ENCODE data around the gene PLA2G2C. TPM values are rescaled to one million over a fixed set of nuclear protein-coding genes. Genes with fewer than 3 reads are reported as not detected.

PLA2G2C gene
- total RNA-seq, 2 experiments from 2014 or later, result 0.29 to 0.59 TPM

DNA sequence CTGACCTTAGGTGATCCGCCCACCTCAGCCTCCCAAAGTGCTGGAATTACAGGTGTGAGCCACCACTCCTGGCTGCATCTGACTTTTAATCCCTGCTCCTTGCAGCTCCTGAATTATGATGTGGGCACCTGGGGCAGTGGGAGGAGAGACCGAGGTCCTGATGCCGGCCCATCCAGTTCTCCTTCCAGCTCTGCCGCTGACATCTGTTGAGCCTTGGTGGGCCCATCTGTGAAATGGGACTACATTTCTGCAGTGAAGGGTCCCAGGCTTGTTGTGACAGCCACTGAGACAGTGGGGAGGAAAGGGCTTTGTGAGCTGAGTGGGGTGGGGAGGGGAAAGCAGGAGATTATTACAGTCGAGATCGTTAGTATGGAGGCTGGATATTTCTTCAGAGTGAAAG lies 35.3 kb downstream of the PLA2G2C start:
- no peak for DNase-seq
- no peaks in the 10 kb centered on the region for H3K9me3 Mint-ChIP-seq
- H3K36me3 Mint-ChIP-seq (ENCODE audit: low read depth), result no peaks in the 10 kb centered on the region
- intact Hi-C loops (cut with micrococcal nuclease), result loop anchor here (5.0 kb wide), 2 partner anchors 49 to 234 kb away; no protein-coding TSS in a partner anchor
- ChIA-PET POLR2A (interaction anchor here (0.7 kb wide), 1 partner anchor 18 kb away, joined by 3 read pairs; no protein-coding TSS in a partner anchor), CTCF (interaction anchor here (0.8 to 6.0 kb wide), 14 partner anchors 12 to 344 kb away, joined by 3 to 86 read pairs (median 8); partner anchors contain the start of gene OTUD3)
- ATAC-seq, result no peak
- no peak overlapping the region for H3K4me3 Mint-ChIP-seq
- H3K27me3 Mint-ChIP-seq, result peaks cover 1% of the 10 kb centered on the region
- peaks cover 10% of the 10 kb centered on the region for H3K4me1 Mint-ChIP-seq (ENCODE audit: low read depth)
- H3K27ac Mint-ChIP-seq, result no peak overlapping the region
- TF ChIP-seq, protein P1, sequence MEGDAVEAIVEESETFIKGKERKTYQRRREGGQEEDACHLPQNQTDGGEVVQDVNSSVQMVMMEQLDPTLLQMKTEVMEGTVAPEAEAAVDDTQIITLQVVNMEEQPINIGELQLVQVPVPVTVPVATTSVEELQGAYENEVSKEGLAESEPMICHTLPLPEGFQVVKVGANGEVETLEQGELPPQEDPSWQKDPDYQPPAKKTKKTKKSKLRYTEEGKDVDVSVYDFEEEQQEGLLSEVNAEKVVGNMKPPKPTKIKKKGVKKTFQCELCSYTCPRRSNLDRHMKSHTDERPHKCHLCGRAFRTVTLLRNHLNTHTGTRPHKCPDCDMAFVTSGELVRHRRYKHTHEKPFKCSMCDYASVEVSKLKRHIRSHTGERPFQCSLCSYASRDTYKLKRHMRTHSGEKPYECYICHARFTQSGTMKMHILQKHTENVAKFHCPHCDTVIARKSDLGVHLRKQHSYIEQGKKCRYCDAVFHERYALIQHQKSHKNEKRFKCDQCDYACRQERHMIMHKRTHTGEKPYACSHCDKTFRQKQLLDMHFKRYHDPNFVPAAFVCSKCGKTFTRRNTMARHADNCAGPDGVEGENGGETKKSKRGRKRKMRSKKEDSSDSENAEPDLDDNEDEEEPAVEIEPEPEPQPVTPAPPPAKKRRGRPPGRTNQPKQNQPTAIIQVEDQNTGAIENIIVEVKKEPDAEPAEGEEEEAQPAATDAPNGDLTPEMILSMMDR (IDR thresholded peaks at IDR 0.05), result no peak

DNA sequence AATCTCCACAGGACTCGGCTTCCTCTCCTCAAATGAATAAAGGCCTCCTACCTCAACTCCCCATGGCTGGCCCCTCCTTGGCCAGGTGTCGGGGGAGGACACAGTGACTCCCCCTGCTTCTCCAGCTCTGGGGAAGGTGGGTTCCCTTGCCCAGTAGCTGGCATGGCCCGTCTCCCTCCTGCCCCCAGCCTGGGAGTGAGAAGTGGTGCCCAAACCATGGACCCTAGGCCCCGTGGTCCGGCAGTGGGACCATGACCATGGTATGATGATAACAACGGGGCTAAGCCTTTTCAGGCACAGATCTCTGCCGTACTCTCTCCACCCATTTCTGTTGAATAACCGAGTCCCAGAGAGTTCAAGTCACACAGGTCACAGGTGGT lies 36.0 kb downstream of the PLA2G2C start:
- H3K4me3 Mint-ChIP-seq, result no peak overlapping the region
- no peak overlapping the region for H3K27ac Mint-ChIP-seq
- TF ChIP-seq, protein P1 (IDR thresholded peaks at IDR 0.05), result no peak
- DNase-seq, result no peak
- ChIA-PET POLR2A (interaction anchor here (0.7 kb wide), 1 partner anchor 19 kb away, joined by 3 read pairs; no protein-coding TSS in a partner anchor), CTCF (interaction anchor here (1.1 to 6.0 kb wide), 5 partner anchors 44 to 268 kb away, joined by 3 to 86 read pairs (median 14); partner anchors contain the start of gene OTUD3)
- intact Hi-C loops (cut with micrococcal nuclease), result loop anchor here (5.0 kb wide), 2 partner anchors 48 to 233 kb away; no protein-coding TSS in a partner anchor
- H3K27me3 Mint-ChIP-seq, result peaks cover 1% of the 10 kb centered on the region
- H3K4me1 Mint-ChIP-seq (ENCODE audit: low read depth), result peaks cover 10% of the 10 kb centered on the region
- no peaks in the 10 kb centered on the region for H3K36me3 Mint-ChIP-seq (ENCODE audit: low read depth)
- no peak for ATAC-seq
- no peaks in the 10 kb centered on the region for H3K9me3 Mint-ChIP-seq

- intact Hi-C loops (cut with micrococcal nuclease), result loop anchor here (5.0 kb wide), 2 partner anchors 47 to 232 kb away; no protein-coding TSS in a partner anchor
- DNase-seq (no peak), ATAC-seq (no peak)
- Mint-ChIP-seq H3K27me3 (peaks cover 1% of the 10 kb centered on the region), H3K27ac (no peak overlapping the region), H3K36me3 (ENCODE audit: low read depth) (no peaks in the 10 kb centered on the region), H3K4me3 (no peak overlapping the region), H3K4me1 (ENCODE audit: low read depth) (peaks cover 8% of the 10 kb centered on the region), H3K9me3 (no peaks in the 10 kb centered on the region)
- POLR2A ChIA-PET, result no interaction called here
- TF ChIP-seq, protein P1 (IDR thresholded peaks at IDR 0.05), result no peak
- CTCF ChIA-PET, result interaction anchor here (0.6 to 6.0 kb wide), 3 partner anchors 44 to 440 kb away, joined by 3 to 86 read pairs (median 46); no protein-coding TSS in a partner anchor
These were observed 36.6 kb downstream of the PLA2G2C start for GRCh38 chr1:20149601-20150325.

DNA sequence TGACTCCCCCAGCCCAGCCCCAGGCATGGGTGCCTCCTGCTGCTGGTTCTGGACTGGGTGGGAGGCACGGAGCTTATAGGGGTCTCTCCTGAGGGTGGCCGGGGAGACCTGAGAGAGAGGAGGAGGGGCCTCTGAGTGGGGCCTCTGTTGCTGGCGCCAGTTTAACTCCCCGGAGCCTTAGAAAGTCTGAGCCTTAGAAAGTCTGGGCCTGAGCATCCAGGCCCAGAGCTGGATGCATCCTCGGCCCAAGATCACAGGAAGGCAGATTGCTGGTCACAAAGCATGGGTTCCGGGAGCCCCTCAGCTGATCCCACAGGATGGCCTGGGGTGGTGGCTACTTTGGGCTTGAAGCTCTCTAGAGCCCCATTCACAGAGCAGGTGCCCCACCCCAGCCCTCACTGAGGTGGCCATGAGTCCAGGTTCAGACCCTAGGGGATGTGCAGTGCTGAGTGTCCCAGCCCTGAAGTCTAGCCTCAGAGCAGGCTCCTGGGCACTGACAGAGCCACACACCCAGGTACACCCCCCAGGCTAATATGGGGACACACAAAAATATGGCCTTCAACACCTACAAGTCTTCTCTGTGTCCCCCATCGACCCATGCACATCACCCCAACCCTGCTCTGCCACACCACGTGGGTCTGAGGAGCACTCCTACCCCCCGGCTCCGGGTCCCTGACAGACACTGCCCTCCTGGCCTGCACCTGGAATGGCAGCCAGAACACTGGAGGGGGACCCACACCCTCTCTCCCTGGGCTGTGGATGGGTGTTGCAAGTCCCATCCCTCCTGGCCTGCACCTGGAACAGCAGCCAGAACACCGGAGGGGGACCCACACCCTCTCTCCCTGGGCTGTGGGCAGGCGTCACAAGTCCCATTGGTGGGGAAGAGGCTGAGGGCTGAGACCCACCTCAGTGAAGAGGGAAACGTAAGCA lies 37.5 kb downstream of the PLA2G2C start:
- H3K27me3 Mint-ChIP-seq, result peaks cover 1% of the 10 kb centered on the region
- CTCF ChIA-PET, result interaction anchor here (4.5 kb wide), 1 partner anchor 230 kb away, joined by 86 read pairs; no protein-coding TSS in a partner anchor
- no peaks in the 10 kb centered on the region for H3K36me3 Mint-ChIP-seq (ENCODE audit: low read depth)
- POLR2A ChIA-PET, result no interaction called here
- no peaks in the 10 kb centered on the region for H3K9me3 Mint-ChIP-seq
- DNase-seq (no peak), ATAC-seq (no peak)
- intact Hi-C loops (cut with micrococcal nuclease), result no loop called here
- TF ChIP-seq, protein P1 (IDR thresholded peaks at IDR 0.05), result no peak
- H3K4me3 Mint-ChIP-seq, result no peak overlapping the region
- H3K4me1 Mint-ChIP-seq (ENCODE audit: low read depth), result peaks cover 2% of the 10 kb centered on the region
- H3K27ac Mint-ChIP-seq, result no peak overlapping the region
